AG04449 (cell line): ENCODE data around the gene GREB1.

Experiments used
- CTCF ChIA-PET: fragments of 350-600 bp; formaldehyde crosslinking; extraction: SDS; loops from one replicate; lab custom pipeline; 2021; ENCODE audit warnings: antibody characterized with exemption; lab: Yijun Ruan, JAX
- POLR2A ChIA-PET: fragments of 400-600, 350-600 bp; formaldehyde crosslinking; extraction: SDS; loops from one replicate; lab custom pipeline; 2020; ENCODE audit warnings: antibody characterized with exemption, inconsistent platforms; lab: Yijun Ruan, JAX
- DNase-seq: peaks from one replicate; pipeline ENCODE4 v3.0.0-alpha.2; 2010; ENCODE audit warnings: low read depth, low spot score
- H3K4me3 ChIP-seq: 2 replicates; pipeline ENCODE4 v1.5.1; 2011; ENCODE audit warnings: low read depth, mild to moderate bottlenecking, control low read depth, low read length
- TF ChIP-seq, protein P1 (sequence below): IDR thresholded peaks from one replicate; pipeline ENCODE4 v1.5.1; 2011; ENCODE audit warnings: mild to moderate bottlenecking, moderate library complexity, low read length, control low read depth, inconsistent platforms; ENCODE audit not compliant: insufficient read depth; ENCODE audit errors: missing control alignments

Gene GREB1

GRCh38 chr2:11683966-11684365 lies 150.1 kb downstream of the GREB1 start:
- DNase-seq = no peak
- TF ChIP-seq, protein P1, sequence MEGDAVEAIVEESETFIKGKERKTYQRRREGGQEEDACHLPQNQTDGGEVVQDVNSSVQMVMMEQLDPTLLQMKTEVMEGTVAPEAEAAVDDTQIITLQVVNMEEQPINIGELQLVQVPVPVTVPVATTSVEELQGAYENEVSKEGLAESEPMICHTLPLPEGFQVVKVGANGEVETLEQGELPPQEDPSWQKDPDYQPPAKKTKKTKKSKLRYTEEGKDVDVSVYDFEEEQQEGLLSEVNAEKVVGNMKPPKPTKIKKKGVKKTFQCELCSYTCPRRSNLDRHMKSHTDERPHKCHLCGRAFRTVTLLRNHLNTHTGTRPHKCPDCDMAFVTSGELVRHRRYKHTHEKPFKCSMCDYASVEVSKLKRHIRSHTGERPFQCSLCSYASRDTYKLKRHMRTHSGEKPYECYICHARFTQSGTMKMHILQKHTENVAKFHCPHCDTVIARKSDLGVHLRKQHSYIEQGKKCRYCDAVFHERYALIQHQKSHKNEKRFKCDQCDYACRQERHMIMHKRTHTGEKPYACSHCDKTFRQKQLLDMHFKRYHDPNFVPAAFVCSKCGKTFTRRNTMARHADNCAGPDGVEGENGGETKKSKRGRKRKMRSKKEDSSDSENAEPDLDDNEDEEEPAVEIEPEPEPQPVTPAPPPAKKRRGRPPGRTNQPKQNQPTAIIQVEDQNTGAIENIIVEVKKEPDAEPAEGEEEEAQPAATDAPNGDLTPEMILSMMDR = no peak
- POLR2A ChIA-PET = no interaction called here
- H3K4me3 ChIP-seq = no peak overlapping the region
- CTCF ChIA-PET = interaction anchor here (0.7 to 22.2 kb wide), 8 partner anchors 7 to 97 kb away, joined by 3 to 508 read pairs (median 6); no protein-coding TSS in a partner anchor

- DNase-seq = no peak
- TF ChIP-seq, protein P1 = no peak
- no peak overlapping the region for H3K4me3 ChIP-seq
- ChIA-PET CTCF (interaction anchor here (0.6 to 22.2 kb wide), 5 partner anchors 6 to 96 kb away, joined by 3 to 508 read pairs (median 50); no protein-coding TSS in a partner anchor), POLR2A (no interaction called here)
These were observed 151.1 kb downstream of the GREB1 start for GRCh38 chr2:11684894-11685460.

DNA sequence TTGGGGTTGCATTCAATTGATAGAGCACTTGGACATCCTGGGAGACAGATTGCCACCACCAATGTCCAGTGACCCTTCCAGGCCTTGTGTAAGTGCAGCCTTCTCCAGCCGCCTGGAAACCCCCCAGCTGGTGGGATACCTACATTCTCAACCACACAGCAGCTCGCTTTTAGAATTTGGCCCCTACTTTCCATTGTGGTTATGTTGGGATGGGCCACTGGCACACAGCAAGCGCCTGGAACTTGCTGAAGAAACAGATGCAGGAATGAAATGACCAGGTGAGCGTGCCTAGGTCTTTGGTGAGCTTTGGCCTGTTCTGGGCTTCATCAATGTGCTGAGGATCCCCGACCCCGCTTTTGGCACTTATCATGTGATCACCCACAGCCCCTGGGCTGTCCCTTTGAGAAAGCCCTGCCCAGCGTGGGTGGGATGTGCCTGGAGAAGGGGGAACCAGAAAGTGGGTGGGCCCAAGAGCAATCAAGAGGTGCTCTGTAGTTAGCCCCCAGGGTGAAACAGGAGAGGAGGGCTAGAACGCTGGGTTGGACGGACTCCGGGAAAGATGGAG lies 152.1 kb downstream of the GREB1 start:
- CTCF ChIA-PET = interaction anchor here (1.5 to 22.2 kb wide), 3 partner anchors 9 to 95 kb away, joined by 5 to 508 read pairs (median 68); no protein-coding TSS in a partner anchor

DNA sequence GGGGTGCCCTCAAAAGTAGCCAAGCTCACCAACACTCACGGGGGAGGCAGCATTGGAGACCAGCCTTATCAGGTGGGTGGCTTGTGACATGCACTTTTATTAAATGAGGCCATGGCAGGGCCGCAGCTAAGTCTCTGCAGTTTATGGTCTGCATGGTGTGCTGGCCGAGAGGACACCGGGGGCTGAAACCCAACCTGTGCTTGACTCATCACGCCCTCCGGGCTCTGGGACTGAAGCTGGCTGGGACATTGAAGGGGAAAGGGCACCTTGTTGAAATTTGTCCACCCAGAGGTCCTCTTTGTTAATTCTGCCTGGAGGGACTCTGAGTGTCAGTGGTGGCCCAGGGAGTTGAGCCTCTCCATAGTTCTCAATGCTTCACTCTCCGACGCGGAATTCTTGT lies 153.9 kb downstream of the GREB1 start:
- CTCF ChIA-PET = interaction anchor here (0.7 to 22.2 kb wide), 27 partner anchors 8 to 1315 kb away, joined by 3 to 508 read pairs (median 4); partner anchors contain the start of gene LPIN1
- H3K4me3 ChIP-seq = no peak overlapping the region
- DNase-seq = no peak
- TF ChIP-seq, protein P1 = no peak
- POLR2A ChIA-PET = interaction anchor here (0.5 to 1.1 kb wide), 2 partner anchors 9 to 59 kb away, joined by 3 read pairs; no protein-coding TSS in a partner anchor

More for the DNA sequence above, 152.1 kb downstream of the GREB1 start:
- no peak overlapping the region for H3K4me3 ChIP-seq
- no peak for DNase-seq
- TF ChIP-seq, protein P1 = no peak
- POLR2A ChIA-PET = no interaction called here

DNA sequence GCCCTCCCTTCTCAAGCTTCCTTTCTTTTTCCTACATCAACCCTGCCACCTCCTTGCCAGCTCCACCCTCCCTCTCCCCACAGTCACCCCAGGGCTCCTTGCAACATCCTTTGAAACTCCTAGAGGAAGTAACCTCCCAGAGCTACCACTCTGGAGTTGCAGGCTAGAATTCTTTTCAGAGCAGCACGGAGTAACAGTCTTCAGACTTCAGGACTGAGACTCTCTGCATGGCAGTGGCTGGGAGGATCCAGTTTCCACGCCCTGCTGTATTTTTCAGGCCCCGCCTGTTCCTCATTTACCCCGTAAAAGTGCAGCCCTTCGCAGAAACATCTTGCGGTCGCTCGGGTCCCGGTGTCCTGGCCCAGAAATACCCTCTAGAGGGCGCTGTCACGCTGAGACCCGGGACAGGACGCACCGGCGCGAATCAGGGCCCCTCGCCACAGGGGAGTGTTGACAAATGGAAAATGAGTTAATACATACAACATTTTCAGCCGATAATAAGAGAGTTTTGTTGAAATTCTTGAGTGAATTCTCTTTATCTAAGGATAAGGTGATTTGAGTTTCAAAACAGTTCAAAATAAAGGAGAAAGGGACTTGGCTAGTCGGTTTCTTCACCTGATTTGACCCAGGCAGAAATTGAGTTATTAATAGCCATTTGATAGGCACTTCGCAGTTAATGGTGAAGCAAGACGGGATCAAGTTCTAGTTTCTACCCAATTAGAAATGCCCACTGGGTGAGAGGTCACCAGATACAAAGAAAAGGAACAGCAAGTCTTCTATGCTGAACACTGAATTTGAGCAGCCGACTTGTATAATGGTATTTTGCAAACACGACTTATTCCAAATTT lies 154.6 kb downstream of the GREB1 start:
- TF ChIP-seq, protein P1 = peak; percentile 85
- ChIA-PET CTCF (interaction anchor here (0.7 to 22.2 kb wide), 35 partner anchors 9 to 1315 kb away, joined by 3 to 508 read pairs (median 4); partner anchors contain the start of gene LPIN1), POLR2A (interaction anchor here (1.1 kb wide), 1 partner anchor 9 kb away, joined by 3 read pairs; no protein-coding TSS in a partner anchor)
- DNase-seq = peak; percentile 17
- peak overlapping the region; percentile 36 for H3K4me3 ChIP-seq
